DLD1 (cell line): ENCODE results near the gene CSF2.

Experiments used
- in situ Hi-C: cut with HindIII; loops from 2 replicates; pipeline ENCODE4 v1.10.0; 2017; ENCODE audit warnings: low sequenced_read_pairs

Gene CSF2

GRCh38 chr5:132054697-132055440 is 18.7 kb upstream of the CSF2 start:
- in situ Hi-C loops, result no loop called here

DNA sequence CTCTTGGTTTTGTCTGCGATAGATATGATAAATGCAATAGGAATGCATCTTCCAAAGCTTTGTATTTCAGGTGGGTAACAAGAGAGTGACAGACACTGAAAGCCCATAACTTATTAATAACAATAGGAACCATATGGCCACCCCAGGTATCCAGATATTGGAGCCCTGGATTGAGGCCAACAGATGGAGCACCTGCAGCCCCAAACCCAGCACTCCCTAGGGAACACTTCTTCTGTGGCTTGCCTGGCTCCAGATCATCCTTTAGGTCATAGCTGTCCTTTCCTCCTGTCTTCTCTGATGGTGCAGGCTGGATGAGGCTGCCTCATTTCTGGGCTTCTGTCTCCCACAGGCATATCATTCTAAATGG is 18.2 kb upstream of the CSF2 start:
- in situ Hi-C loops, result no loop called here

- in situ Hi-C loops, result no loop called here
These were observed 17.6 kb upstream of the CSF2 start for GRCh38 chr5:132055808-132056609.

- in situ Hi-C loops, result no loop called here
These were observed 16.7 kb upstream of the CSF2 start for GRCh38 chr5:132056610-132057497.

DNA sequence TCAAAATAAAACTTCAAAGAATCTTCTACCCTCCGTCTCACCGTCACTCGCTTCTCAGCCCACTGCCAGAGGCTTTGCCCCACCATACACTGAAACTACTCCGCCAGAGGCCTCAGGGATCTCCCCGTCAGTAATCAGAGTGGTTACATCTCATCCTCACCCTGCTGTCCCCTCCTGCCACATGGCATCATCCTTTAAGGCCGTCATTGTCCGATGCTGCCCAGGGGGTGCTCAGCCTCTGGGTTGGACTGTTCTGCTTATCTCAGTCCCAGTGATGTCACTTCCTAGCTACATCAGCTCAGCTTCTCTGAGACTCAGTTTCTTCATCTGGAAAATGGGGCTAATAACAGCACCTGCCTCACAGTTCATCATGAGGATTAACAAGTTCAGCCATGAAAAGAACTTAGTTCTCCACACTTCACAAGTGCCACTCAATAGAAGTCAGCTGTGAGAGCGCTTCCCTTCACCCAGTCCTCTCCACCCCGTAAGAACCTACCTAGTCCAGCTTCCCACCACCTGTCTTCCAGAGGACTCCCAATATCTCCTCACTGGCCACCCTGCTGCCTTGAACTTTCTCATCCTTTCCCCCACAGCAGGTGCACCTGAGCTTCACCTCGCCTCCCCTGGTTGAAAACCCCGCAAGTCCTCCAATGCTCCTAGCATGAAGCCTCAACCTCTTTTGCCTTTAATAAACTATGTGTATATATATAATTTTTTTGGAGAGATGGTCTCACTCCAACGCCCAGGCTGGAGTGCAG is 15.9 kb upstream of the CSF2 start:
- in situ Hi-C loops, result no loop called here

- in situ Hi-C loops, result no loop called here
These were observed 14.9 kb upstream of the CSF2 start for GRCh38 chr5:132058646-132059042.

- in situ Hi-C loops, result no loop called here
These were observed 14.4 kb upstream of the CSF2 start for GRCh38 chr5:132059043-132059695.

- in situ Hi-C loops, result no loop called here
These were observed 13.7 kb upstream of the CSF2 start for GRCh38 chr5:132059696-132060500.

GRCh38 chr5:132060501-132061161 is 13.0 kb upstream of the CSF2 start, which contains the start of gene IL3:
TSS of gene IL3 (plus strand) at chr5:132060655. CDS start at chr5:132060707, 52 bp downstream.
- in situ Hi-C loops, result no loop called here

GRCh38 chr5:132063090-132063911 is 10.3 kb upstream of the CSF2 start:
- in situ Hi-C loops, result no loop called here

- in situ Hi-C loops, result no loop called here
These were observed 9.4 kb upstream of the CSF2 start for GRCh38 chr5:132064140-132064539.

DNA sequence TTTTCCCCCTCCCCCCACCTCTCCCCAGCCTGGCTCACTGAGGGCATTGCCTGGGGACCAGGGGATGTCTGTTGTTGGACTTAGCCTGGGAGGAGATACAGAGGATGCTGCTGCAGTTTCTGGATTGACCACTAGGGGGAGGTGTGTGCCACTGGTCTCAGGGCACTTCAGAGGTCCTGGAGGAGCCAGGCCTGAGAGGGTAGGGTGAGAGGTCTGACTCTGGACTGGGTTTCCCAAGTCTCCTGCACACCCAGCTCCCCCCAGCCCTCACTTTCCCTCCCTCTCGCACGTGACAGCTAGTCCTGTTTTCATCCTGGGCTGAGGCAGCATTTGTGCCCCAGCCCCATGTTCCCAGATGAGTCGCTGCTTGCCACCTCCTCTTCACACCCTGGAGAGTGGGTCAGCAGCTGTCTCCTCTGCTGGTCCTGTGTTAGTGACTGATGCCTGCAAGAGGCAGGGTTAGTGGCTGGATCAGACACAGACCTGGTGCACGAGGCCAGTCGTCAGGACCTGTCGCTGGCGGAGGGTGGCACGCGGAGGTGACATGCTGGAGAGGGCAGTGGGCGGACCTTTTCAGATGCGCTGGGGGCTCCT is 8.8 kb upstream of the CSF2 start:
- in situ Hi-C loops, result no loop called here

GRCh38 chr5:132065351-132065937 is 8.1 kb upstream of the CSF2 start:
- in situ Hi-C loops, result no loop called here

- in situ Hi-C loops, result no loop called here
These were observed 7.5 kb upstream of the CSF2 start for GRCh38 chr5:132065951-132066701.

GRCh38 chr5:132066871-132067270 is 6.7 kb upstream of the CSF2 start:
- in situ Hi-C loops, result no loop called here

- in situ Hi-C loops, result no loop called here
These were observed 6.1 kb upstream of the CSF2 start for GRCh38 chr5:132067451-132067850.
